Activated T-cell treated with anti-CD3 and anti-CD28 coated beads for 1 hour (primary cell): Measurements from ENCODE around the gene SUCLG2.

Experiments used
- DNase-seq: peaks from one replicate; pipeline ENCODE4 v3.0.0-alpha.2; 2020; ENCODE audit warnings: low read depth

SUCLG2 gene

DNA sequence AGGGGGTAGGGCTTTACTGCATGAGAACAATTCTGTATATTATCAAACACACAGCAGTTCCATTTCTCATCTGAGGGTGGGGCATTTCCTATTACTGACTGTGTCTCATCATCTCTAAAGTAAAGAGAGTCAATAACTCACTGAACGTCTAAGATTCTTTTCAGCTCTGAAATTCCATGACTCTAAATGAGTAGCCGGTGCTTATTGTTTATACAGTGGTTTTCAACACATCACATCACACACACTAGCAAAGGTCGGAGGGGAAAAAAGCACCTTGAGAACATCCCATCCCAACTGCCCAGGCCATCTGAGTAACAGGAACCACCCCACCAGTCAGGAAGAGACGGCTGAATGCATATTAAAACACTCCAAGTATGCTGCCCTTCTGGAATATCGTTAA is 196.0 kb downstream of the SUCLG2 start:
- no peak for DNase-seq

DNA sequence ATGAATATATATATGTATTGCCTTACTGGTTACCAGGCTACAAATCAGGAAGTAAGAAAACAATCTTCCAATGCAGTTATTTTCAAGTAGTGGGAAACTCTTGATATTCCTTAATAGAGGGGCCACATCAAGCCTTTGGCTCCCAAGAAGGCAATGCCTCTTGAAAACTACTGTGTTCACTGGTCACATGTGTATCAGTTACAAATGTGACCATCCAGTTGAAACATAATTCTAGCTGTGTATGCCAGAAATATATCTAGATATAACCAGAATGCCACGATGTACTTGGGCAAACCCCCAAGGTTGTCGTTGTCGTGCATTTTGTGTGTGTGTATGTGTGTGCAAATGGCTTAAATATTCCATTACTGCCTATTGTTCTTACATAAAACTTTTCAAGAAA is 200.8 kb downstream of the SUCLG2 start:
- no peak for DNase-seq

DNA sequence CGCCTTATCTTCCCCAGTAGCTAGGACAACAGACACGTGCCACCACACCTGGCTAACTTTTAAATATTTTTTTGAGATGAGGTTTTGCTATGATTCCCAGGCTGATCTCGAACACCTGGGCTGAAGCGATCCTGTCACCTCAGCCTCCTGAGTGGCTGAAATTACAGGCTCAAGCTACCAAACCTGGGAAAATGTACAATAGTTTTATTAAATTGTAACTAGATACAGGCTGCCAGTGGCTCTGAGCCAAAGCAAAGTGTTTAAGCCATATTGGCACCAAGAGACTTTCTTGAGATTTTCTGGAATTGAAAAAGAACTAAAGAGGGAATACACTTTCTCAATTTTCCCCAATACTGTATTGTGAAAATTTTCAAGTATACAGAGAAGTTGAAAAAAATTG is 204.3 kb downstream of the SUCLG2 start:
- DNase-seq: no peak

DNA sequence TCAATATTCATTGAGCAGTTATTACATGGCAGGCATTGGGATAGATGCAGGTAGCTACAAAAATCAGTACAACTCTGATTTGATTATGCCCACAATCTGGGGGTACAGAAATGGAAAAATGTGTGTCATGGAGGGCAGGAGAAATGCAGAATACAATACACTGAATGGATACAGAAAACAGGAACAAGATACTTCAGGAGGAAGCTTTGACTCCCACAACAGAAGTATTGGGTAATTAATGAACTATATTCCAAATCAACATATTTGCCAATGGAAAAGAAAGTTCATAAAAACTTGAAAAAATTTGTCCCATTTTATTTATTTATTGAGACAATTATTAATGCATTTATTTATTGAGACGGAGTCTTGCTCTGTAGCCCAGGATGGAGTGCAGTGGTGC is 207.0 kb downstream of the SUCLG2 start:
- DNase-seq: no peak

DNA sequence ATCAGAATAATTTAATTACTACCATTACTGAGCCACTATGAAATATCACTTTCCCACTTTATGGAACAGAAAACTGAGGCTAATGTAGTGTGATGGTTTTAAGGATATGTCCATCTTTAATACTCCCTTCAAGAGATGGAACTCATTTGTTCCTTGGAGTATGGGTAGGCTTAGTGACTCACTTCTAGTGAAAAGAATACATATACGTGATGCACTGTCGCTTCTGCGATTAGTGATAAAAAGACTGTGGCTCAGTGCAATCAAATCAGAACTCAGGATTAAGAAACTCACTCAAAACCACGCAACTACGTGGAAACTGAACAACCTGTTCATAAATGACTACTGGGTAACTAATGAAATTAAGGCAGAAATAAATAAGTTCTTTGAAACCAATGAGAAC is 216.6 kb downstream of the SUCLG2 start:
- DNase-seq: no peak

DNA sequence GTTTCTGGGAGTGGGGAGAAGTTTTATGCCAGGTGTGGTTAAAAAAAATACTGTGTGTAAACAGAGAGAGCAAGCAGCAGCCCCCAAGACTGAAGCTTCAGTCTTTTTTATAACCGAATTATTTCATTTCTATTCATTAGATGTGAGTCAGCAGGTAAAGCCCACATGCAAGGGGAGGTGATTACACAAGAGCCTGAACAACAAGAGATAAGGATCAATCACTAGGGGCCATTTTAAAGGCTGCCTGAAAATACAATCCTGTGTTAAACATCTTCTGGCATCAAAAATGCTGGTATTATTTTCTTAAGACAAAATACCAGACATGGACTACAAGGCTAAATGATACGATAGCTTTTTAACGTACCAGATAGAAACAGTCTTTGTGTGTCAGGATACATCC is 217.3 kb downstream of the SUCLG2 start:
- DNase-seq: no peak

DNA sequence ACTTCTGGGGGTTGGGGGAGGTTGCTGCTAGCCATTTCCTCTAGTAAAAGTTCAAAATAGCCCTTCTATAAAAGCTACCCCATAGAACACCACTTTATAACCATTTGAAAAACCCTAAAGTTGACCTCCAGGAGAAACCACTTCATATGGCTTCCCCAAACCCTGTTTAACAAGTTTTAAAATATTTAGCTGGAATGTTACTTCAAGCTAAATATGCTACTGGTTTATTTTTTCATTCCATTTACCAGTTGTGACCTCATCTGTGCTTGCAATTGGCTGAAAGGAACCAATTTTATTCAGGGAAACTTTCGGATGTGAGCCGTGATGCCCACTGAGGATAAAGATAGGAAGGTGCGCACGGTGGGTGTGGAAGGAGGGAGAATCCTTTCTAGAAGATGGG is 221.3 kb downstream of the SUCLG2 start:
- DNase-seq: no peak

DNA sequence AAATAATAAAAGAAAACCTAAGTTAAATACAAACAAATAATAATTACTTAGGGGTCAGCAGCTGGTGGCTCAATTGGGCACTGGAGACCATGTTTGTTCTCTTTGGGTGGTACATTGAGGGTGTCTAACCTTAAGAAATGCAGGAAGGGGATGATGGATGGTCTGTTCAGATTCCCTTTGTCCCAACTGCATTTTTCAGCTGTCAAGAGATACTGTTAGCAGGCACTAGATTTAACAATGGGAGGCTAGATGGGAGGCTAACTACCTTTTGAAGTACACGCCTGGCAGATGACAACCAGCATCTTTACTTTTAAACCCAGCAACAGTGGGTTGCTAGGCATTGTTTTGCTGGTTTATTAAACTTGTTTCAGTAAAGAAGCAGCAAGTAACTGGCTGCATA is 222.5 kb downstream of the SUCLG2 start:
- DNase-seq: no peak

DNA sequence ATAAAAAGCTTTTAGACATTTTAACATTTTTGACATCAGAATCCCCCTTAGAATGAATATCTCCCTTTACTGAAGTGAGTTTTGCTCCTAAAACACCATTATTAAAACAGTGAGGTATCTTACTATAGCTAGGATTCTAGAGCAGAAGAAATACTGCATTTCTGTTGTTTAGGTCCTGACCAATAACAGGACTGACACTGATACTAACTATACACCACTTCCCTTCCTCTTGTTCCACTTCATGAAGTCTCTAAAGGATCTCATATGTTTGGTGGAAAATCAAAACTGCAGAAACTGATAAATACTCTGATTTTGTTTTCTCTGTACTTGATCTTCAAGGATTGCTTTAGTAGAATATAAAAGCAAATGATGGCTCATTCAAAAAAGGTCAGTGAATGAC is 230.7 kb downstream of the SUCLG2 start:
- DNase-seq: no peak

DNA sequence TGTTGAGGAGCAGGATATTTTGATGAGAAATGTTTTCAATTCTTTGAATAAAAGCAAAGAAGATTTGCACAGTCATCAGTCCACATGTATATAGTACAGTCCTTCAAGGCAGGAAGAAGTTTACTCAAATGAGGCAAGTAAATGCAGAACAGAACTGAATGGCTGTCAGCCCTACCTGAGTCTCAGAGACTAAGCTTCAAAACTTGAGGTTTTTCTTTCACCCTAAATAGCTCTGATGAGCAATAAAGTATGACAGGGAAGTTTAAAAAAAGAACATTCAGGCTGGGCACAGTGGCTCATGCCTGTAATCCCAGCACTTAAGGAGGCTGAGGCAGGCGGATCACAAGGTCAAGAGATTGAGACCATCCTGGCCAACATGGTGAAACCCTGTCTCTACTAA is 232.5 kb downstream of the SUCLG2 start:
- no peak for DNase-seq

DNA sequence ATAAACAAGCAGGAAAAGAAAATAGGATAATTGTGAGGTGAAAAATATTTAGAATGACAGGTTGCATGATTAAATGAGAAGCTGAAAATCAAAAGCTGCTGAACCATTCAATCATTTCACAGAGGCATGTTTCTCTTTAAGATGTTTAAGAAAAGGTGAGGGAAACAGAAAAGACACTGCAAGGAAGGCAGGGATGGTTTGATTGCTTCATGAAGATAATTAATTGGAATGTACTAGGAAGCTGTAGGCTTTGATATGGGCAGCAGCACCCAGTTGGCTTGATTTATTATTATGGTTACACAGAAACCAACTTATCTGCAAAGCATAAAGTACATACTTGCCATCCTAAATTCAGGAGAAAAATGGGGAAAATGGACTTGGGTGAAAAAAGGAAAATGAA is 234.6 kb downstream of the SUCLG2 start:
- DNase-seq: no peak

DNA sequence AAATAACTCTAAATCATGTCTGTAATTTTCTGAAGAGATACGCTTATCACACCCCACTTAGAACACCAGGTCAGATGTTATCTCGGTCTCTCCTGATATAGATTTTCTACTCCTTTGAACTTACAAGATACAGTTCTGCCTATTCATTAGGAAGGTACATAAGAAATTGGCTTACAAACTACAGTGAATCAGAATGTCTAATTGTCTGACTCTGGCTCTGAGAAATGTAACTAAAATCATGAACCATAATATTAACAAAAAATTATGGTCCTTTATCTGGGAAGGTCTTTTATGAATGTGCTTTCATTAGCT is 235.2 kb downstream of the SUCLG2 start:
- no peak for DNase-seq

DNA sequence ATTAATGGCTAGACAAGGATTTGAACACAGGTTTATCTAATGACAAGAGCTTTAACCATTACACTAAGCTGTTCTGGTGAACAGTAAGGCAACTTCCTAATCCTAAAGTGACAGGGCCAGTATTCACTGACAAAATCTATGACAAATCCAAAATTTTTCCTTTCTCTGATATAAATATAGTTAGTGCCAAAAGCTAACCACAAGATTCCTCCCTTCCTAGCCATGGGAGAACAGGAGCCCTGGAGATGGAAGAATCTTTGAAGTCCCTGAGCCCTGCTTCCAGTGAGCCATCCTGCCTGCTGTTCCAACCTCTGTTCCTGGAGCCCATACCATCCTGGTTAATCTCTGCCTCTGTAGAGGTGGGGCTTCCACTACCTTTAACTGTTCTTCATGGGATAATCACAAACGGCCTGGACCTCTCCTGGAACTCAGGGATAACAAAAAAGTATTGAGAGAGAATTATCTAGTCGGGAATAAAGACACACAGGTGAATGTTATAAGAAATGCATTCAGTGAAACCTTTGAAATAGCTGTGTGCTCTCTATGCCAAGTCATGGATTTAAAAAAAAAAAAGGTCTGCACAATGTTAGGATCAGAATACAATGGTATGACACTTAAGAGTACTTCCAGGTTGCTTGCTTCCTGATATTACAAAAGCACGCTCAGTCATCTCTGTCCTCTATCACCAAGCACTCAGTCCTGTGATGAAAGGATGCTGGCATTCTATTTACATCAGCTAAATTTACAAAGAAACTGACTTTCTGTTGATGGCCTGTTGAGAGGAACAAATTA is 235.8 kb downstream of the SUCLG2 start:
- DNase-seq: no peak

DNA sequence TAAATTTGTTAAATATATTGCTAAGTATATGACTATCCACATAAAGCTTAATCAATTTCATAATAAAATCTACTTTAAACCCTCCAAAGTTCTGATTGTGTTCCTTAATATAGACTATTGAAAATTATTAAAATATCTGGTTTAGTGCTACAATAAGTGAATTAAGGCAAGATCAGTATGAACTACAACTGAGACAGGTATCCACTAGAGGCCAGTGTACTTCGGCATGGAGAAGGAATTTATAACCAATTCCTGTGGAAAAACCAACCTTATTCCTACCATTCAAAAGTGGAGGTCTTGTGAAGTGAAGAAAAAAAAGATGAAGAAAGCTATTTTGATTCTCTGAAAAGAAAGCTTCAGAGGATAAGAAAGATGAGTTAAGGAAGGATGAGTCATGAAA is 237.7 kb downstream of the SUCLG2 start:
- no peak for DNase-seq

DNA sequence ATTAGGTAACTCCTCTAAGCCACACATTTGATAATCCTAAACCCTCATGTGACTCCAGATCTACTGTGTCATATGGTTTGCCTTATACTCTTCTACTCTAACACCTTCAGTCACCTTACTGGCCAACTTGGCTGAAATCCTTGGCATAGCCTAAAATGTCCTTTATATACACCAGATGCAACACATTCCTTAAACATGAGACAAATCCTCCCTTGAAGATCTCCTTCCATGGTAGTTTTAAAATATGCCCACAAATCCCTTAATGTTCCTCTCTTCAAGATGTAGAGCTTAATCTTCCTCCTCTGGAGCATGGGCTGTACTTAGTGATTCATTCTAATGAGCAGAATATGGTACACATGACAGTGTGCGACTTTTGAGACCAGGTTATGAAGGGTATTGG is 238.9 kb downstream of the SUCLG2 start:
- no peak for DNase-seq

DNA sequence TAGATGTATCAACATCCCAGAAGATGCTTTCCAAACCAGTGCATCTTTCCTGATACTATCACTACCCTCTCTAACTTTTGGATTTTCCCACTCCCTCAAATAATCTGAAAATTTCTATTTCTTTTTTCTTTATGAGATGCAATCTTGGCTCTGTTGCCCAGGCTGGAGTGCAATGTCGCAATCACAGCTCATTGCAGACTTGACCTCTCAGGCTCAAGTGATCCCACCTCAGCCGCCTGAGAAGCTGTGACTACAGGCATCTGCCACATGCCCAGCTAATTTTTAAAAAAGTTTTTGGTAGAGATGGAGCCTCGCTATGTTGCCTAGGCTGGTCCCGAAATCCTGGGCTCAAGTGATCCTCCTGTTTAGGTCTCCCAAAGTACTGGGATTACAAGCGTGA is 239.7 kb downstream of the SUCLG2 start:
- DNase-seq: no peak

DNA sequence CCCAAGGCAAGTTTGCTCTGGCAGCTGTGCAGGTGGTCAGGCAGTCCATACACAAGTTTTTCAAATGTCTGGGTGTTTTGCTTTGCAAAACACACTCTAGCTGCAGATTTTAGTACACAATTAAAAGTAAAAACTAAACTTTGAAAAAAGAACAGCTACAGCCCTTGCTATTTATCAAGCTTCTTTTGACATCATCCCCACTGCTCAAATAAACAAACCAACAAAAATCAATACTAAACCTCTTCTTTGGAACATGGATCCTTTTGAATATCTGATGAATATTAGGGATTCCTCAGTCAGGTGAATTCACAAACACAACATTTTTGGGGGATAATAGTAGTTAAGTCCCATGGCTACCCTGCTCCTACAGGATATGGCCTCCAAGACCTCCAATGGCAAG is 249.2 kb downstream of the SUCLG2 start:
- DNase-seq: no peak

DNA sequence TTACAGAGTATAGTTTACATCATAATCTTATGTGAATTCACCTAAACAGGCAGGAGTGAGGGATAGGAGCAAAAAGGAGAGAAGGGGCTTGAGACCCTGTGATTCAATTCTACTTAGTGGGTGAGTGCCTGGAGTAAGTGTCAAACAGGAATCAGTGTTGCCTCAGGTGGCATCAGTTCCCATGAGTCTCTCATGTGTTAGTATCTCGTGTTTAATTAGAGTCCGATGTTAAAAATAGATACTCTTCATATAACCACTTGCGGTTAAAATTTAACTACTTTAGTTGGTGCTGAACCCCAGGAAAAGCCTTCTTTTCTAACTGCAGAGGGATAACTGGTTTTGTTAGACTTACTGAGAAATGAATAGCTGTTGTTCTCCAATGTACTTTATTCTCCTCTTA is 251.5 kb downstream of the SUCLG2 start:
- DNase-seq: no peak

DNA sequence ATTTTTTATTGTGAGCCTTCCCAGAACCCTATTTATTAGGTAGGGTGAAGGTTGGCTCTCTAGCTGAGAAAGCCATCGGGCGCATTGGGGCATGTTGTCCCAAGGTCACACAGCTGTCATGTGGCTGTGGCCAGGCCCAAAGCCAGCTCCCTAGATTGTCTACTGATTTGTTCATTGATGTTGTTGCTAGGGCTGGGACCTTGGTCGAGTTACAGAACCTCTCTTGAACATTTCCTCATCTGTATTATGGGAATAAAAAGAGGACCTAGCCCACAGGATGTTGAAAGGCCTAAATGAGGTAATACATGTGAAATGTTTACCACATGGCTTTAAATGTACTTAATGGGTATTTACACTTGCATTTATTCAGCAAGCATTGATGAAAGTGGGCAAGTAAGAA is 252.5 kb downstream of the SUCLG2 start:
- DNase-seq: no peak

DNA sequence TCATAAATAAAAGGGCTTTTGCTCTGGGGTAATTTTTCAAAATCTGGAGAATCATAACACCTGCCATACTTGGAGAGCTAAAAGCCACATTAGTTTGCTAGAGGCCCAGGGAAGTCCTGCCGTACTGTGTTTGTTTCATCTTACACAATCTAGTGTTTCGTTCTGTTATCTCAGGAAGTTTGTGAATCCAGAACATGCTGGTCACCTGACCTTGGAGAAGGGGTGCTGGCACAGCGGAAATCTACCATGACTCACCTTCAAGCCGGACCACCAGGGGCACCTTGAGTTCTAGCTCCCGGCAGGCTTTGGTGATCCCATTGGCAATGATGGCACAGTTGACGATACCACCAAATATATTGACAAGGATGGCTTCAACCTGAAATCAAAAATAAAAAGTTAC is 253.9 kb downstream of the SUCLG2 start:
- no peak for DNase-seq

DNA sequence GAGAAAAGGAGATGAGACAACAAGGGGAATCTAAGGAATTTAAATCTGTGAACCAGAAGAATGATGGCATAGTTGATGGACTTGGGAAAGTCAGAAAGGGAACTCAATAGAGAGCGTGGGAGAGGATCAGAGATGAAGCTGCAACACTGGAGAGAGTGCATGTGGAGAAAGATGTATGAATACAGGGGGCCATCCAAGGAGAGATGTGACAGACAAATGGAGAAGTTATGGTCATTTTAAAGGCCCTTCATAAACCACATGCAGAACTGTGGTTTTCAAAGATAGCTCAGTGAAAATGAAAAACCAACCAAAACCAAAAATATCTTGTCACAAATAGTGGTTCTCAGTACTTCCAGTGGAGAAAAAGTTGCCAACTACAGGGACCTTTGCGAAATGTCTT is 265.2 kb downstream of the SUCLG2 start:
- DNase-seq: no peak

DNA sequence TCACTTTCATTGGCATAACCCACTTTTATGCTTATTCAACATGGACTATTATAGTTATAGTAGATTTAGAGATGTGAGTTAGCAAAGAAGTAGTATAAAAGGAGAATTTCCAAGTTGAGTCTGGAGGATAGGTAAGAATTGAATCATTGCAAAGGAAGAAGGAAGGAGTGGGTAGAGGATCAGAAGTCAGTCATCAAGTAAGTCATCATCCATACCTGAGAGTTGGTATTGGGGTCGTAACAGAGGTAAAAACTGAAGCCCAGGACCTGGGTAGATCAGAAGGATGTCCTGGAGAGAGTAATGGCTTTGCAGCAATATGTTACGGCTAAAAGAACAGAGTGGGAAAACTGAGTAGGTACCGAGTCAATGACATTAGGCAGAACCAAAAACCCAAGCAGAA is 265.7 kb downstream of the SUCLG2 start:
- DNase-seq: no peak

DNA sequence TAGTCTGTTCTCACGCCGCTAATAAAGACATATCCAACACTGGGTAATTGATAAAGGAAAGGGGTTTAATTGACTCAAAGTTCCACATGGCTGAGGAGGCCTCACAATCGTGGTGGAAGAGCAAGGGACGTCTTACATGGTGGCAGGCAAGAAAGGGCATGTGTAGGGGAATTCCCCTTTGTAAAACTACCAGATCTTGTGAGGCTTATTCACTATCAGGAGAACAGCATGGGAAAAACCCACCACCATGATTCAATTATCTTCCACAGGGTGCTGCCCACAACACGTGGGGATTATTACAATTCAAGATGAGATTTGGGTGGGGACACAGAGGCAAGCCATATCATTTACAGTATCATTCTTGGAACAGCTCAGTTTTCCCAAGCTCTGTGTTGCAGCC is 268.0 kb downstream of the SUCLG2 start:
- DNase-seq: no peak

DNA sequence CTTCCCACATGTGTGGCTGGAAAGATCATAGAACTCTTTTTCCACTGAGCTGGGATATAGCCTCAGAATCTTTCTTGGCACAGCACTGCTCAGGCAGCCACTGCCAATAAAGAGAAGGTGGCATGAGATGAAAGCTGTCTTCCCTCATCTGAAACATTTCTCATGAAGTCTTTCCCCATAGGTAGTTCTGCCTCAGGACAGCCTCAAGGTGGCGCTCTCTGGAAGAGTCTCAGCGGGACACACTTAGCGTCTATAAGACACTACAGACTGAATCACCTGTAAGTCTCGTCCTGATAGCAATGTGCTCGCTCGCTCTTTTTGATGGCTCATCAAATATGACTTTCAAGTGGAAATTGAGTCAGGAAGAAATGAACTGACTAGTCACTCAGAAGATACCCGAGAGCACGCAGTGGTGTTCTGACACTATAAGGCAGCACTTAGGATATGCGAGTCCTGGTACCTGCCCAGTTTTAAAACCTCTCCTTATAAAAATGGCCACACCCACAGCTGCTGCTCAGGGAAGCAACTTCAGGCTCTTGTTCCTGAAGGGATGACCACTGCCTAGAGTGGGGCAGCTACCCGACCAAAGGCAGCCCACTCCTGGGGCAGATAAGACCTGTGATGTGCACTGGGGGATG is 269.5 kb downstream of the SUCLG2 start:
- peak; percentile 28 for DNase-seq
